Fibroblast of peridontal ligament (primary cell): ENCODE data around the gene KDF1.

Experiments
- DNase-seq: peaks from one replicate; pipeline ENCODE4 v3.0.0-alpha.2; 2010; ENCODE audit errors: extremely low read depth

Gene KDF1

GRCh38 chr1:26915204-26915842 is 44.9 kb downstream of the KDF1 start:
- DNase-seq, result no peak

GRCh38 chr1:26913754-26914619 is 46.3 kb downstream of the KDF1 start, which contains the start of gene NR0B2:
NR0B2 (minus strand) TSS chr1:26913975; CDS start chr1:26913940, 35 bp downstream.
- DNase-seq, result no peak

GRCh38 chr1:26913389-26913753 is 46.9 kb downstream of the KDF1 start:
- DNase-seq, result no peak

GRCh38 chr1:26912147-26912490 is 48.1 kb downstream of the KDF1 start:
- DNase-seq, result no peak

- no peak for DNase-seq
These were observed 48.7 kb downstream of the KDF1 start for GRCh38 chr1:26911399-26912146.

GRCh38 chr1:26910343-26911160 is 49.7 kb downstream of the KDF1 start:
- DNase-seq, result no peak

- no peak for DNase-seq
These were observed 50.3 kb downstream of the KDF1 start for GRCh38 chr1:26909951-26910342.

- DNase-seq, result peak; percentile 58
These were observed 53.0 kb downstream of the KDF1 start for GRCh38 chr1:26907071-26907917.

GRCh38 chr1:26900815-26901511 is 59.3 kb downstream of the KDF1 start:
- no peak for DNase-seq

- DNase-seq, result peak; percentile 97
These were observed 60.1 kb downstream of the KDF1 start, which contains the start of gene GPATCH3 for GRCh38 chr1:26900001-26900814. GPATCH3 (minus strand) TSS chr1:26900467; CDS start chr1:26900442, 25 bp downstream.
